Measurements from ENCODE around the gene TECPR1. TPM values are rescaled to one million over a fixed set of nuclear protein-coding genes. Genes with fewer than 3 reads are reported as not detected.
"Not testable (repeated sequence)": the region's sequence is repeated elsewhere in the genome, so short reads cannot be mapped to it uniquely, and the experiment has no call there.

Gene TECPR1
- polyA plus RNA-seq, 3 donors, result 18.3 to 23.5 (median 19.4) TPM

- DNase-seq (ENCODE audit: extremely low read depth in 1 of 11, low read depth in 9 of 11, low spot score in 4 of 11), result no peak
Measured at GRCh38 chr7:98233219-98234070, 18.6 kb downstream of the TECPR1 start.

- no peak for DNase-seq (ENCODE audit: extremely low read depth in 1 of 11, low read depth in 9 of 11, low spot score in 4 of 11)
Measured at GRCh38 chr7:98232799-98233198, 19.2 kb downstream of the TECPR1 start.

- no peak for DNase-seq (ENCODE audit: extremely low read depth in 1 of 11, low read depth in 9 of 11, low spot score in 4 of 11)
Measured at GRCh38 chr7:98232263-98232585, 19.8 kb downstream of the TECPR1 start.

GRCh38 chr7:98231493-98232262, 20.4 kb downstream of the TECPR1 start:
- DNase-seq (ENCODE audit: extremely low read depth in 1 of 11, low read depth in 9 of 11, low spot score in 4 of 11), result no peak

GRCh38 chr7:98230746-98231471, 21.1 kb downstream of the TECPR1 start:
- no peak for DNase-seq (ENCODE audit: extremely low read depth in 1 of 11, low read depth in 9 of 11, low spot score in 4 of 11)

GRCh38 chr7:98229991-98230745, 21.9 kb downstream of the TECPR1 start:
- DNase-seq (ENCODE audit: extremely low read depth in 1 of 11, low read depth in 9 of 11, low spot score in 4 of 11), result no peak

GRCh38 chr7:98229441-98229840, 22.6 kb downstream of the TECPR1 start:
- no peak for DNase-seq (ENCODE audit: extremely low read depth in 1 of 11, low read depth in 9 of 11, low spot score in 4 of 11)

GRCh38 chr7:98228801-98229200, 23.2 kb downstream of the TECPR1 start:
- no peak for DNase-seq (ENCODE audit: extremely low read depth in 1 of 11, low read depth in 9 of 11, low spot score in 4 of 11)

- DNase-seq (ENCODE audit: extremely low read depth in 1 of 11, low read depth in 9 of 11, low spot score in 4 of 11), result no peak
Measured at GRCh38 chr7:98227939-98228338, 24.1 kb downstream of the TECPR1 start.

- no peak for DNase-seq (ENCODE audit: extremely low read depth in 1 of 11, low read depth in 9 of 11, low spot score in 4 of 11)
Measured at GRCh38 chr7:98225913-98226614, 26.0 kb downstream of the TECPR1 start.

- no peak for DNase-seq (ENCODE audit: extremely low read depth in 1 of 11, low read depth in 9 of 11, low spot score in 4 of 11)
Measured at GRCh38 chr7:98224701-98225181, 27.3 kb downstream of the TECPR1 start.

- no peak for DNase-seq (ENCODE audit: extremely low read depth in 1 of 11, low read depth in 9 of 11, low spot score in 4 of 11)
Measured at GRCh38 chr7:98223898-98224700, 27.9 kb downstream of the TECPR1 start.

GRCh38 chr7:98223351-98223897, 28.6 kb downstream of the TECPR1 start:
- DNase-seq (ENCODE audit: extremely low read depth in 1 of 11, low read depth in 9 of 11, low spot score in 4 of 11), result no peak

GRCh38 chr7:98222533-98223195, 29.4 kb downstream of the TECPR1 start:
- DNase-seq (ENCODE audit: extremely low read depth in 1 of 11, low read depth in 9 of 11, low spot score in 4 of 11), result no peak

GRCh38 chr7:98221611-98222532, 30.2 kb downstream of the TECPR1 start:
- DNase-seq (ENCODE audit: extremely low read depth in 1 of 11, low read depth in 9 of 11, low spot score in 4 of 11), result no peak

GRCh38 chr7:98219382-98219781, 32.6 kb downstream of the TECPR1 start:
- not testable (repeated sequence) for DNase-seq (ENCODE audit: extremely low read depth in 1 of 11, low read depth in 9 of 11, low spot score in 4 of 11)
